Natural killer cell (primary cell): ENCODE measurements around the gene ARHGEF39. TPM values are rescaled to one million over a fixed set of nuclear protein-coding genes. Genes with fewer than 3 reads are reported as not detected.
"Not testable (repeated sequence)": the region's sequence is repeated elsewhere in the genome, so short reads cannot be mapped to it uniquely, and the experiment has no call there.

ENCODE experiments used
- ATAC-seq, 3 donors: fragments of 150-1000 bp in 2 of 3; fragments of 200-7000 bp in 1 of 3; cut with Tn5 transposase; 1 replicate in 1 of 3; 2 replicates in 2 of 3; pipeline ENCODE4 v1.10.0; 2021; ENCODE audit warnings: mild to moderate bottlenecking in 2 of 3, moderate library complexity in 2 of 3
- DNase-seq, 2 donors: peaks; one replicate each; pipeline versions ENCODE4 v3.0.0 to v3.0.0-alpha.2; 2013 to 2021; ENCODE audit warnings: mixed read lengths in 1 of 2
- H3K27ac ChIP-seq: one replicate; pipeline ENCODE4 v1.5.1; 2013; ENCODE audit warnings: mild to moderate bottlenecking, low read length
- H3K27me3 ChIP-seq: one replicate; pipeline ENCODE4 v1.6.1; 2013; ENCODE audit warnings: low read length; ENCODE audit not compliant: control insufficient read depth, insufficient read depth
- H3K36me3 ChIP-seq: one replicate; pipeline ENCODE4 v1.6.1; 2013; ENCODE audit warnings: low read length; ENCODE audit not compliant: control insufficient read depth, insufficient read depth
- H3K4me1 ChIP-seq: one replicate; pipeline ENCODE4 v1.6.1; 2013; ENCODE audit warnings: low read length; ENCODE audit not compliant: control insufficient read depth, insufficient read depth
- H3K4me3 ChIP-seq: one replicate; pipeline ENCODE4 v1.5.1; 2013; ENCODE audit warnings: low read length
- H3K9me3 ChIP-seq: one replicate; pipeline ENCODE4 v1.6.1; 2013; ENCODE audit warnings: low read length; ENCODE audit not compliant: control insufficient read depth, insufficient read depth
- H3K27ac Mint-ChIP-seq, 2 donors: one replicate each; pipeline ENCODE4 v1.8.0; 2022; ENCODE audit warnings: mild to moderate bottlenecking in 2 of 2, mixed read lengths in 2 of 2, moderate library complexity in 1 of 2
- H3K27me3 Mint-ChIP-seq, 2 donors: one replicate each; pipeline ENCODE4 v1.8.0; 2022; ENCODE audit warnings: low read depth in 2 of 2, mixed read lengths in 2 of 2
- H3K36me3 Mint-ChIP-seq: one replicate; pipeline ENCODE4 v1.8.0; 2022; ENCODE audit warnings: mixed read lengths
- H3K4me1 Mint-ChIP-seq, 2 donors: one replicate each; pipeline ENCODE4 v1.8.0; 2022; ENCODE audit warnings: mixed read lengths in 2 of 2
- H3K4me3 Mint-ChIP-seq: one replicate; pipeline ENCODE4 v1.8.0; 2022; ENCODE audit warnings: mild to moderate bottlenecking, moderate library complexity, mixed read lengths
- H3K9me3 Mint-ChIP-seq, 2 donors: one replicate each; pipeline ENCODE4 v1.8.0; 2022; ENCODE audit warnings: mixed read lengths in 2 of 2
- WGBS: methylation state at CpG from one replicate; pipeline ENCODE4 v1.1.7; 2013; ENCODE audit warnings: missing lambda C conversion rate; ENCODE audit not compliant: insufficient coverage; 5-methylcytosine and 5-hydroxymethylcytosine counted together
- intact Hi-C: fragments of 100-400 bp; cut with micrococcal nuclease; formaldehyde crosslinking; loops from one replicate; pipeline ENCODE4 v1.14.2; 2022
- total RNA-seq, 4 donors: library from RNA; stranded (reverse); fragments of 120-200 nt in 1 of 4; gene quantifications; one replicate each; pipeline versions ENCODE4 v1.2.3 to v1.2.4, GENCODE V29; 2013 to 2022
- TF ChIP-seq, protein P1 (sequence below): fragments of 200-600 bp; IDR thresholded peaks from one replicate; pipeline ENCODE4 v1.8.0; 2022; ENCODE audit warnings: antibody characterized with exemption

ARHGEF39 gene
- total RNA-seq, 3 donors from 2014 or later (not counting 1 experiment from before 2014, with no cell fraction given) = 1.3 to 3.2 (median 1.5) TPM

DNA sequence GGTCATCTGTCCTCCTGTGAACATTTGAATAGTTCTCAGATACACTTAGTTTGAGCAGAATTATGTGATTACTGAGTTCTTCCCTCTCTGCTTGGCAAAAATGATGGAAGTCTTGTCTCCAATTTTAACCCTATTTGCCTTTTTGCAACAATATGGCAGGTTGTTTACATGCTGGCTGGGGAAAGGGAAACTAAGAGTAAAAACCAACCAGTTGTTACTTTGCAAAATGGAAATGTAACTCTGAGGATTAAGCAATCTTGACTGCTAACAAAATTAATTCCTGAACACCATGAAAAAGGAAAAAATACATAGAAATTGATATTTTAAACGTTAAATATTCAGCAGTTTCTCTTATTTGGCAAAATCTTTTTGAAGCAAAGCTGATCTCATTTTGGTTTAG, 25.4 kb downstream of the ARHGEF39 start:
- Histone ChIP-seq H3K36me3 (no peaks in the 10 kb centered on the region), H3K27me3 (no peaks in the 10 kb centered on the region), H3K9me3 (no peaks in the 10 kb centered on the region), H3K4me3 (no peak overlapping the region), H3K4me1 (peaks cover 54% of the 10 kb centered on the region), H3K27ac (peak overlapping the region; percentile 80)
- Mint-ChIP-seq H3K4me1 (peaks cover 72 to 82% of the 10 kb centered on the region in 2 donors), H3K27ac (peak overlapping the region; percentile 94 to 97), H3K27me3 (no peaks in the 10 kb centered on the region), H3K4me3 (peak overlapping the region; percentile 68), H3K36me3 (no peaks in the 10 kb centered on the region), H3K9me3 (no peaks in the 10 kb centered on the region)
- ATAC-seq (peak in 2 of 3 donors; percentile 25 to 27), DNase-seq (no peak)
- TF ChIP-seq, protein P1, sequence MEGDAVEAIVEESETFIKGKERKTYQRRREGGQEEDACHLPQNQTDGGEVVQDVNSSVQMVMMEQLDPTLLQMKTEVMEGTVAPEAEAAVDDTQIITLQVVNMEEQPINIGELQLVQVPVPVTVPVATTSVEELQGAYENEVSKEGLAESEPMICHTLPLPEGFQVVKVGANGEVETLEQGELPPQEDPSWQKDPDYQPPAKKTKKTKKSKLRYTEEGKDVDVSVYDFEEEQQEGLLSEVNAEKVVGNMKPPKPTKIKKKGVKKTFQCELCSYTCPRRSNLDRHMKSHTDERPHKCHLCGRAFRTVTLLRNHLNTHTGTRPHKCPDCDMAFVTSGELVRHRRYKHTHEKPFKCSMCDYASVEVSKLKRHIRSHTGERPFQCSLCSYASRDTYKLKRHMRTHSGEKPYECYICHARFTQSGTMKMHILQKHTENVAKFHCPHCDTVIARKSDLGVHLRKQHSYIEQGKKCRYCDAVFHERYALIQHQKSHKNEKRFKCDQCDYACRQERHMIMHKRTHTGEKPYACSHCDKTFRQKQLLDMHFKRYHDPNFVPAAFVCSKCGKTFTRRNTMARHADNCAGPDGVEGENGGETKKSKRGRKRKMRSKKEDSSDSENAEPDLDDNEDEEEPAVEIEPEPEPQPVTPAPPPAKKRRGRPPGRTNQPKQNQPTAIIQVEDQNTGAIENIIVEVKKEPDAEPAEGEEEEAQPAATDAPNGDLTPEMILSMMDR = no peak
- intact Hi-C loops = no loop called here
- WGBS = no CpG with 5 or more reads among the region's 1 CpG

DNA sequence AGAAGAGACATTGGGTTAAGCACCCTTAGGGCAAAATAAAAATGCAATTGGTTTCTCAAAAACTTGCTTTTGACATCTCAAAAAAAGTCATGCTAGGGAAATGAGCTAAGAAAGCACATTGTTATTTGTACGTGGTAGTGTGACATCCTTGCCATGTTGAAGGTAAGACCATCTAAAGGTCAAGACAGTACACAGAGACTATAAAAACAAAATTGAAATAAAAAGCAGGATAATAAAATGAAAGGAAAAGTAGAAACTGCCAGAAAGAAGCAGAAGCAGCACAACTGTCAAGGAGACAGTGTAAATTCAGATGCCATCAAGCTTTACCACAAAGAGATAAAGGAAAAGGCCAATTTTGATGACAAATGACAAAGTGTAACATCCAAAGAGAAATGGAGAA, 25.8 kb downstream of the ARHGEF39 start:
- H3K27me3 ChIP-seq, H3K4me3 ChIP-seq, H3K9me3 ChIP-seq, H3K36me3 Mint-ChIP-seq, DNase-seq, H3K9me3 Mint-ChIP-seq, H3K27me3 Mint-ChIP-seq, H3K36me3 ChIP-seq, intact Hi-C loops: not testable (repeated sequence)
- Mint-ChIP-seq H3K4me3 (peak overlapping the region; percentile 68), H3K27ac (peak overlapping the region; percentile 94 to 97), H3K4me1 (peaks cover 69 to 80% of the 10 kb centered on the region in 2 donors)
- WGBS = 14% methylated on average over 1 of the region's 1 CpG
- peaks cover 54% of the 10 kb centered on the region for H3K4me1 ChIP-seq
- ATAC-seq = peak; percentile 70 to 85 (median 74)
- peak overlapping the region; percentile 80 for H3K27ac ChIP-seq

DNA sequence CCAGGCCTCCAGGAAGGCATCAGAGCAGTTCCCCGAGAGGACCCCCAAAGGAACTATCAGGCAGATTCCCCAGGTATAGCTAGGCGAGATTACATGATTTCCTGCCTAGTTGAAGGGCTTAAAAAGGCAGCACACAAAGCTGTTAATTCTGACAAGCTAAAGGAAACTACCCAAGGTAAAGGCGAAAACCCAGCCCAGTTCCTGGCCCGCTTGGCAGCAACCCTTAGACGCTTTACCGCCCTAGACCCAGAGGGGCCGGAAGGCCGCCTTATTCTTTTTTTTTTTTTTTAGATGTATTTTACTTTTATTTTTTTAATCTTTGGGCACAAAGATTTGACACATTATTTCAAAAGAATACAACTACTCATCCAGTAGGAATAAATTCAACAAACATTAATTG, 26.2 kb downstream of the ARHGEF39 start:
- intact Hi-C loops, H3K4me3 ChIP-seq, H3K36me3 Mint-ChIP-seq, H3K9me3 ChIP-seq, H3K27me3 Mint-ChIP-seq, H3K27me3 ChIP-seq, H3K36me3 ChIP-seq, H3K9me3 Mint-ChIP-seq: not testable (repeated sequence)
- peak overlapping the region; percentile 72 for H3K4me3 Mint-ChIP-seq
- ATAC-seq (peak; percentile 73 to 87 (median 84)), DNase-seq (peak in 1 of 2 donors; percentile 75)
- peak overlapping the region; percentile 80 for H3K27ac ChIP-seq
- 2% methylated on average over 3 of the region's 8 CpGs for WGBS
- H3K27ac Mint-ChIP-seq = peak overlapping the region; percentile 94 to 97
- H3K4me1 ChIP-seq = peaks cover 51% of the 10 kb centered on the region
- peaks cover 68 to 79% of the 10 kb centered on the region in 2 donors for H3K4me1 Mint-ChIP-seq

DNA sequence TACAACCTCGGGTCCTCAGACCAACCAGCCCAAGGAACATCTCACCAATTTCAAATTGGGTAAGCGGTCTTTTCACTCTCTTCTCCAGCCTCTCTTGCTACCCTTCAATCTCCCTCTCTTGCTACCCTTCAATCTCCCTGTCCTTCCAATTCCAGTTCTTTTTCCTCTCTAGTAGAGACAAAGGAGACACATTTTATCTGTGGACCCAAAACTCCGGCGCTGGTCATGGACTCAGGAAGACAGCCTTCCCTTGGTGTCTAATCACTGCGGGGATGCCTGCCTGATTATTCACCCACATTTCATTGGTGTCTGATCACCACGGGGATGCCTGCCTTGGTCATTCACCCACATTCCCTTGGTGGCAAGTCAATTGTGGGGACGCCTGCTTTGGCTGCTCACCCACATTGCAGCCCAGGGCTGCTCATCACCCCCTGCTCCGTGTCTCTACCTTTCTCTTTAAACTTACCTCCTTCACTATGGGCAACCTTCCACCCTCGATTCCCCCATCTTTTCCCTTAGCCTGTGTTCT, 27.5 kb downstream of the ARHGEF39 start:
- Histone ChIP-seq H3K27ac (peak overlapping the region; percentile 80), H3K4me1 (peaks cover 42% of the 10 kb centered on the region)
- H3K4me3 ChIP-seq, ATAC-seq, intact Hi-C loops, H3K36me3 Mint-ChIP-seq, DNase-seq, H3K9me3 ChIP-seq, H3K27me3 ChIP-seq, H3K9me3 Mint-ChIP-seq, H3K36me3 ChIP-seq, H3K27me3 Mint-ChIP-seq: not testable (repeated sequence)
- peak overlapping the region; percentile 72 for H3K4me3 Mint-ChIP-seq
- peak overlapping the region; percentile 94 to 97 for H3K27ac Mint-ChIP-seq
- H3K4me1 Mint-ChIP-seq = peaks cover 68 to 69% of the 10 kb centered on the region in 2 donors
- WGBS = 95% methylated on average over 9 of the region's 9 CpGs

DNA sequence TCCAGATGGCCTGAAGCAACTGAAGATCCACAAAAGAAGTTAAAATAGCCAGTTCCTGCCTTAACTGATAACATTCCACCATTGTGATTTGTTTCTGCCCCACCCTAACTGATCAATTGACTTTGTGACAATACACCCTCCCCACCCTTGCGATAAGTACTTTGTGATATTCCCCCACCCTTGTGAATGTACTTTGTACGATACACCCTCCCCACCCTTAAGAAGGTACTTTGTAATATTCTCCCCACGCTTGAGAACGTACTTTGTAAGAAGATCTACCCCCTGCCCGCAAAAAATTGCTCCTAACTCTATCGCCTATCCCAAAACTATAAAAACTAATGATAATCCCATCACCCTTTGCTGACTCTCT, 28.1 kb downstream of the ARHGEF39 start:
- not testable (repeated sequence) for H3K9me3 Mint-ChIP-seq

More for the DNA sequence above, 28.1 kb downstream of the ARHGEF39 start:
- WGBS = 95% methylated on average over 6 of the region's 6 CpGs
- Histone ChIP-seq H3K27ac (peak overlapping the region; percentile 80), H3K4me1 (peaks cover 42% of the 10 kb centered on the region)
- DNase-seq, H3K27me3 ChIP-seq, H3K4me3 ChIP-seq, intact Hi-C loops, H3K36me3 Mint-ChIP-seq, H3K27me3 Mint-ChIP-seq, ATAC-seq, H3K36me3 ChIP-seq, H3K9me3 ChIP-seq: not testable (repeated sequence)
- Mint-ChIP-seq H3K4me1 (peaks cover 67% of the 10 kb centered on the region in 2 donors), H3K4me3 (peak overlapping the region; percentile 76), H3K27ac (peak overlapping the region; percentile 94 to 97)
